Erythroblast (primary cell): Measurements from ENCODE around the gene SZRD1.

Experiments used
- GATA1 ChIP-seq: IDR thresholded peaks from 2 replicates; pipeline ENCODE4 v1.6.1; 2011; ENCODE audit warnings: low read depth, mild to moderate bottlenecking, control low read depth, low read length, moderate library complexity
- POLR2A ChIP-seq: IDR thresholded peaks from 2 replicates; pipeline ENCODE4 v1.6.1; 2011; ENCODE audit warnings: mild to moderate bottlenecking, low read length

GRCh38 chr1:16409536-16410152 lies 42.6 kb downstream of the SZRD1 start:
- TF ChIP-seq POLR2A (no peak), GATA1 (no peak)
